HG02678 (cell line): ENCODE results near the gene DPT.
"Not testable (repeated sequence)": the region's sequence is repeated elsewhere in the genome, so short reads cannot be mapped to it uniquely, and the experiment has no call there.

Experiments used
- ATAC-seq: cut with Tn5 transposase; IDR thresholded peaks from one replicate; pipeline ENCODE4 v1.9.1; 2021; ENCODE audit warnings: mild to moderate bottlenecking, moderate library complexity; ENCODE audit not compliant: unreplicated experiment

Gene DPT

DNA sequence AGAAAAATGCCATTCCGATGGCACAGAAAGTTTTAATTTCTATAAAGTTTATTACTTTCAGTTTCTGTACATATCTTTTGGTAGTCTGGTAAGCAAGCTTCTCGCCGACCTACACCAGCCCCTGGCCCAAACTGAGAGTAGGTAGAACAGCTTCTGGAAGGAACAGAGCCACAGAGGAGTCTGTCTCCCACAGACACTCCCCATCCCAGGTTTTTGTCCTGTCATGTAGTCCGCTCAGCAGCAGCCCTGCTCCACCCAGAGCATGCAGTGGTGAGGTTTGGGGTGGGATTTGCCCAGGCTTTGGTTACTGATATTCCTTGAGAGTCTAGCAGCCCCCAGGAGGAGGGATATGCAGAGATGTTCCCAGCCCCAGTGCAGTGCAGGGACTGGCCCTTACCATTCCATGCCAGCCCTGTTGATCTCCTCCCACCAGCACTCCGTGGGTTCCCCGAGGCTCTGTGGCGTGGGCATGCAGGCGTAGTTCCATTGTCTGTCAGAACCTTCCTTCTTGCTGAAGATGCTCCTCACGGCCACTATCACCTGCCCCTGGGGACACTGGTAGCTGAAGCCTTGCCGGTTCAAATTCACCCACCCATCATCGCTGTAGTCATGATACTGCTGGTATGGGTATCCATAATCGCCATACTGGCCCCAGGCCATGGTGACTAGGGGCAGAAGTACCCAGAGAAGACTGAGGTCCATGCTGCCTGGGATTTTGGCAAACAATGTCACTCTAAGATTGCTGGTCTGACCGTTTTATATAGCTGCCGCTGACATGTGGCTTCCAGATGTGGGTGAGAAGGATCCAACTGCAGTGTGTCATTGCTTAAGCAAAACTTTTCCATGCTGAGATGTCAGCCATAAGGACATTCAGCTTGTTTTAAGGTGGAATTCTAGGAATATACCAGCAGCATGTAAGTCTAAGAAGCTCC is at the start of gene DPT:
Gene DPT (minus strand): TSS at position 734 of the 932 bp plus-strand sequence. CDS start 32 bp downstream, at position 702.
- ATAC-seq = no peak

DNA sequence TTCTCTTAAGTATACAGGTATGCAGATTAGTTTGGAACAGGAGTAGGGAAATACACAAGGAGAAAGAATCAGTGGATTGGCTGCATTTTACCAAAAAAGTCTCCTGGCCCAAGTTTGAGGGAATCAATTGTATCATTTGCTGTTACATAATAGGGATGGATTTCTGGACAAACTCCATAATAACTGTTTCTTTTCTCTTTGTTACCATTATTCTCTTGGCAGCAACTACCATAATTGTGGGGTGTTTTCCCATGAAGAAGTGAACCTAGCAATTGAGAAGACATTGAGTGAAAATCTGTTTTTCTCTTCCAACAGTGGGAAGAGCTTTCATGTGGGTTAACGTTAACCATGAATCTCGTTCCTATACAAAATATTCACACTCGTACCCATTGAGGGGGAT is 46.4 kb upstream of the DPT start:
- ATAC-seq = no peak

DNA sequence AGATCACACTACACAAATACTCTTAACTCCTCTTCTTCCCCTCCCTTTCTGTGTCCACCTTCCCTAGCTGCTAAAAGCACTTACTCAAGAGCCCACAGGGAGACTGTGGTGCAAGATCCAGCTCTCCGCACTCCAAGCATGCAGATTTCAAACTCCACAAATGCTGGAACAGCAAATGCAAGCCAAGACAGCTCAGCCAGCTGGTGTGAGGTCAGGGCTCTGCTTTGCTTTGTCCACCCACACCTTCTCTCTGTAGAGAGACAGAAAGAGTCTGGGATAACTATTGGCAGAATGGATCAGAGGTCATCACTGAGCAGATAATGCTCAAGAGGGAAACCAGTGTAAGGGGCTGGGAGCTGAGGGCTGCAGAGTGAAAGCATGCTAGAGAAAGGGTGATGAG is 45.2 kb upstream of the DPT start:
- ATAC-seq = no peak

GRCh38 chr1:168772428-168773060 is 43.5 kb upstream of the DPT start:
- ATAC-seq = no peak

GRCh38 chr1:168771104-168771630 is 42.2 kb upstream of the DPT start:
- no peak for ATAC-seq

DNA sequence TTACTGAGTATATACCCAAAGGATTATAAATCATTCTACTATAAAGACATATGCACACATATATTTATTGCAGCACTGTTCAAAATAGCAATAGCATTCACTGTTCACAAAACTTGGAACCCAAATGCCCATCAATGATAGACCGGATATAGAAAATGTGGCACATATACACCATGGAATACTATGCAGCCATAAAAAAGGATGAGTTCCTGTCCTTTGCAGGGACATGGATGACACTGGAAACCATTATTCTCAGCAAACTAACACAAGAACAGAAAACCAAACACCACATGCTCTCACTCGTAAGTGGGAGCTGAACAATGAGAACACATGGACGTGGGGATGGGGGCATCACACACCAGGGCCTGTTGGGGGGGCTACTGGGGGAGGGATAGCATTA is 40.9 kb upstream of the DPT start:
- not testable (repeated sequence) for ATAC-seq

DNA sequence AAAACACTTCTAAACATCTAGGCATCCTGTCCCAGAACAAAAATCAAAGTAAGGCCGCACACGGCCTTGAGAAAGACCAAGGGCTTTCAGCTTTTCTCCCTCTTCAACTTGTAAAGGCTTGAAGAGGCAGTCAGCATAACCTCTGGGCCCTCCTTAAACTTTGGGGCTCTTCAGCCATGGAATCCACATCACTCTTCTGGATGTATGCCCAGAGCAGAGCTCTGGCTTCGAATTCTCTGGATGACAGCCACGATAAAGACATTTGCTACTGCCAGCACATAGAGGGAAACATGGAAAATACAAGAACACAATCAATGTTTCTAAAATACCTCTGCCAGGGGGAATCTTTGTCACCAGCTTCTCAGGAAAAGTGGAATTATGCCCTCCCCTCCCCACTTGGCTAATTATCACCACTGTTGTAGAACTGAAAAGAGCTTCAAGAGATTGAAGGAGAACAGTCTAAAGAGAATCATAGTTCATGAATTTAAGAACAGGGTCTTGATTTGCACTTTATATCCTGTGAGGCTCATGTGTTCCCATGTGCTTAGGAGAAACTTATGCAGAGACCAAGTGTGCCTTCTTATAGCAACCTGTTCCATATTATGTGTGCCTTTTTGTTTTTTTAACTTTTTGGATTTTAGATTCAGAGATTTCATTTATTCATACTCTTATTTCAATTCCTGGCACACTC is 39.0 kb upstream of the DPT start:
- no peak for ATAC-seq

GRCh38 chr1:168766568-168766967 is 37.6 kb upstream of the DPT start:
- ATAC-seq = no peak

GRCh38 chr1:168763031-168763430 is 34.0 kb upstream of the DPT start:
- ATAC-seq = no peak

- ATAC-seq = no peak
Measured at GRCh38 chr1:168762473-168762872, 33.5 kb upstream of the DPT start.

DNA sequence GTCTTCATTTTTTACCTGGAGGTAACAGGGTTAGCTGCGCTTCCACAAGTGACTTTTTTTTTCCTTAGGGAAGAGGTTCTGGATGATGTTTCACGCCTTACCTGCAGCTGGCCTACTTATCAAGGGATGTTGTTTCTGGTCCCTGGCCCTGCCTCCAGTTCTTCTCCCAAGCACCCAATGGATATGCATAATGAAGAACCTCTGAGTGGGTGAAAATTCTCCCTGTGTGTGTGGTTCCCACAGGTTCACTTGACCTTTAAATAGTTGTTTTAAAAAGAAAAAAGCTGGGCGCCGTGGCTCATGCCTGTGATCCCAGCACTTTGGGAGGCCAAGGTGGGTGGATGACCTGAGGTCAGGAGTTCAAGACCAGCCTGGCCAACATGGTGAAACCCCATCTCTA is 31.8 kb upstream of the DPT start:
- ATAC-seq = no peak

DNA sequence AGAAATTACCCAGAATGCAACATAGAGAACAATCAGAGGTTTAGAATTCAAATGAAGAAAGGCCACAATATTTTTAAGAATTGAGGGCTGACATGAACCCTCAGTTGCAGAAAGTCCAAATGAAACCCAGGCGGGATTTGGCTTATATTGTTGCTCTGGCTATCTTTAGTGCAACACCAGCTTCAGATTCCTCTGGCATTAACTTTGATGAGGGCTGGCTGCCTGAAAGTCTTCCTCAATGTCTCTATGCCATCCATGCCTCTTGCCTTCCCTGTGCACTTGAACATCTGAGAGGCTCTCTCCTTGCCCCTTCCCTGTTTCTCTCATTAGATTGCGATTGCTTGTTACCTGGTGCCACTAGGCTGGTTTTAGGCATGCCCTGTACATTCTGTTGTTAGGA is 31.2 kb upstream of the DPT start:
- ATAC-seq = no peak

- no peak for ATAC-seq
Measured at GRCh38 chr1:168759077-168759476, 30.1 kb upstream of the DPT start.

GRCh38 chr1:168758503-168758902 is 29.5 kb upstream of the DPT start:
- no peak for ATAC-seq

GRCh38 chr1:168755800-168756418 is 26.9 kb upstream of the DPT start:
- no peak for ATAC-seq

- ATAC-seq = no peak
Measured at GRCh38 chr1:168752171-168752832, 23.3 kb upstream of the DPT start.

GRCh38 chr1:168751195-168751650 is 22.2 kb upstream of the DPT start:
- no peak for ATAC-seq

- ATAC-seq = no peak
Measured at GRCh38 chr1:168742994-168743650, 14.1 kb upstream of the DPT start.

GRCh38 chr1:168742386-168742785 is 13.4 kb upstream of the DPT start:
- no peak for ATAC-seq

GRCh38 chr1:168739908-168740307 is 10.9 kb upstream of the DPT start:
- no peak for ATAC-seq
